ENCODE data around the gene HMGCLL1. TPM values are rescaled to one million over a fixed set of nuclear protein-coding genes. Genes with fewer than 3 reads are reported as not detected.

The HMGCLL1 gene
- total RNA-seq, 1 donor from 2014 or later: 1.2 TPM

DNA sequence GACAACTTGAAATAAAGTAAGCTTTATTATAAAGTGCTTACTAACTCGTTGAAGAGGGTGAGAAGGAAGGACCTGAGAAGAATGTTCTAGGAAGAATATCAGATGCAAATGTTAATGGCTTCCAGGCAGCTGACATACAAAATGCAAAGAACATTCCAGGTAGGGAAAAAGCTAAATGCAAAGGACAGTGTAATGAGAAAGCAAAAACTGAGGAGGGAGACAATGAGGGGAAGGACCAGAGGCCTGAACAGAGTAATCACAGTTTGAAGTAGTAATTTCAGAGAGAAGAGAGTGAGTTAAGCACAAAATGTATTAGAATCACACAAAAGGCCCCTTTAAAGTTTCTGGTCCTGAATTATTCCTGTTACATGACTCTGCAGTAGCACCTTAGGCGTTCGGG lies 81.3 kb downstream of the HMGCLL1 start:
- Mint-ChIP-seq H3K9me3 (ENCODE audit: unreplicated experiment) (no peaks in the 10 kb centered on the region), H3K4me1 (ENCODE audit: unreplicated experiment) (no peaks in the 10 kb centered on the region), H3K27ac (ENCODE audit: unreplicated experiment) (no peak overlapping the region)

DNA sequence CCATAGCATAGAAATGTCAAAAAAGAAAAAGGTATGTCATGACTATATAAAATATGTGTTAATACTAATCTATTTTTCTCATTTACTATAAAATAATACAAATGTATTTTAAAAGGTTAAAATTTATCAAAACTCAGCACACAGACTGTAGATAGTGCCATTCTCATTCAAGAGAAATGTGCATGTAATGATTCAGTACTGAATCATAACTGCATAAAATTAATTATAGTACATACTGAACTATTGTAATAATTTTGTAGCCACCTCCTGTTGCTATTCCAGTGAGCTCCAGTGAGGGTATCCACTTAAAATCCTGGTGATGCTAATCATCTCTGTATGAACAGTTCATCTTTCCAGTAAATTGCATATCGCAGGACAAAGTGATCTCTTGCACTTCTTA lies 82.8 kb downstream of the HMGCLL1 start:
- Mint-ChIP-seq H3K9me3 (ENCODE audit: unreplicated experiment) (no peaks in the 10 kb centered on the region), H3K4me1 (ENCODE audit: unreplicated experiment) (no peaks in the 10 kb centered on the region), H3K4me3 (ENCODE audit: unreplicated experiment) (no peak overlapping the region), H3K27ac (ENCODE audit: unreplicated experiment) (no peak overlapping the region), H3K36me3 (ENCODE audit: low read depth, unreplicated experiment) (no peaks in the 10 kb centered on the region), H3K27me3 (ENCODE audit: unreplicated experiment) (no peaks in the 10 kb centered on the region)
- no peak for TF ChIP-seq CTCF (IDR thresholded peaks at IDR 0.05; ENCODE audit: unreplicated experiment)
- DNase-seq (ENCODE audit: low spot score): no peak

More for the DNA sequence above, 81.3 kb downstream of the HMGCLL1 start:
- Mint-ChIP-seq H3K36me3 (ENCODE audit: low read depth, unreplicated experiment) (no peaks in the 10 kb centered on the region), H3K4me3 (ENCODE audit: unreplicated experiment) (no peak overlapping the region), H3K27me3 (ENCODE audit: unreplicated experiment) (no peaks in the 10 kb centered on the region)
- no peak for TF ChIP-seq CTCF (IDR thresholded peaks at IDR 0.05; ENCODE audit: unreplicated experiment)
- no peak for DNase-seq (ENCODE audit: low spot score)

DNA sequence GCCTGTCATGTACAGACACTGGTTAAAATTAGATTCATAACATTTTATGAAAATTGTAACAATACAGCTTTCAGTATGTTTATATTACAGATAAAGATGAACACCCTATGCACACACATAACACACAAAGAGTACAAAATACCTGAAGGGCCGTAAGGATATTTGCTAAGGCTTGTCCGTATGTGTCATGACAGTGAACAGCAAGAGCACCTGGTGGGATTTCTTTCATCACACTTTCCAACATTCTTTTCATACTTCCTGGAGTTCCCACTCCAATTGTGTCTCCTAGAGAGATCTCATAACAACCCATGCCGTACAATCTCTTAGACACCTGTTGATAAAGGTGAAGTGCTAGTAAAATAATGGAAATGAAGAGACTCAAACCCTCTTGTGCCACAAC lies 83.7 kb downstream of the HMGCLL1 start:
- no peaks in the 10 kb centered on the region for H3K4me1 Mint-ChIP-seq (ENCODE audit: unreplicated experiment)
- no peak overlapping the region for H3K4me3 Mint-ChIP-seq (ENCODE audit: unreplicated experiment)
- no peaks in the 10 kb centered on the region for H3K27me3 Mint-ChIP-seq (ENCODE audit: unreplicated experiment)
- TF ChIP-seq CTCF (IDR thresholded peaks at IDR 0.05; ENCODE audit: unreplicated experiment): no peak
- H3K27ac Mint-ChIP-seq (ENCODE audit: unreplicated experiment): no peak overlapping the region
- H3K9me3 Mint-ChIP-seq (ENCODE audit: unreplicated experiment): no peaks in the 10 kb centered on the region
- no peaks in the 10 kb centered on the region for H3K36me3 Mint-ChIP-seq (ENCODE audit: low read depth, unreplicated experiment)
- DNase-seq (ENCODE audit: low spot score): no peak

DNA sequence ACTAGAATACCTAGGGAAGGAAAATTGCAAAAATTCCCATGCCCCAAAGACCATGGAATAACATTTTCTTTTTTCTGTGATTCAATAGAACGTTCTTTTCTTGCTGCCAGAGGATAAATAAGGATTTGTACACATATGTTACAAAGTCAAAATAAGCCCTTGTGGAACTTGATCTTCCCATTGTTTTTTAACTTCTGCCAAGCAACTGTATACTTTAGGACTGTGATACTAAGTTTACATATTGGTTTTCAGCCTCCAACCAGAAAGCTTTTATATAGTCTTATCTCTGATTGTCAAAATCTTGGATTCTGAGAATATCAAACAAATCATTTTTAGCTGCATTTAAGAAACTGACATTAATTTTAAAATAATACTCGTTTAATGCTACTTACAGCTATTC lies 84.6 kb downstream of the HMGCLL1 start:
- Mint-ChIP-seq H3K9me3 (ENCODE audit: unreplicated experiment) (no peaks in the 10 kb centered on the region), H3K27me3 (ENCODE audit: unreplicated experiment) (no peaks in the 10 kb centered on the region), H3K36me3 (ENCODE audit: low read depth, unreplicated experiment) (no peaks in the 10 kb centered on the region), H3K27ac (ENCODE audit: unreplicated experiment) (no peak overlapping the region), H3K4me3 (ENCODE audit: unreplicated experiment) (no peak overlapping the region), H3K4me1 (ENCODE audit: unreplicated experiment) (no peaks in the 10 kb centered on the region)
- TF ChIP-seq CTCF (IDR thresholded peaks at IDR 0.05; ENCODE audit: unreplicated experiment): no peak
- no peak for DNase-seq (ENCODE audit: low spot score)

DNA sequence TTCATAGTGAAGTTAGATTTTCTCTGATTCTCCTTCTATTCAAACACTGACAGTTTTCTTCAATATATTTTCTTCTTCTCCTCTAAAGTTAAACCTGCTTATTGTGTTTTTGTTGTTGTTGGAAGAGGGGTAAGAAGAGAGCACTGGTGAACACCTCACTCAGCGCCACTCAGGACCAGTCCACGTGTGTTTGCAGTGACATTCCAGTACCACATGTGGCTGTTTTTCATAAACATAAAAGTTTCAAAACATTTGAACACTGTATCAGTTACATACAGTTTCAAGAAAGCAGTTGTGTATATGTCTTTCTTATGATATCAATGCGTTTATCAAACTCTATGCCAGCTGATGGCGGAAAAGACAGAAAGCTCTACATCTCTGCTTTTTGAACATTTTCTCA lies 86.7 kb downstream of the HMGCLL1 start:
- Mint-ChIP-seq H3K9me3 (ENCODE audit: unreplicated experiment) (no peaks in the 10 kb centered on the region), H3K36me3 (ENCODE audit: low read depth, unreplicated experiment) (no peaks in the 10 kb centered on the region), H3K4me3 (ENCODE audit: unreplicated experiment) (no peak overlapping the region), H3K27ac (ENCODE audit: unreplicated experiment) (no peak overlapping the region), H3K27me3 (ENCODE audit: unreplicated experiment) (no peaks in the 10 kb centered on the region), H3K4me1 (ENCODE audit: unreplicated experiment) (no peaks in the 10 kb centered on the region)
- TF ChIP-seq CTCF (IDR thresholded peaks at IDR 0.05; ENCODE audit: unreplicated experiment): no peak
- DNase-seq (ENCODE audit: low spot score): no peak
